ENCODE data around the gene TPP2.

DNA sequence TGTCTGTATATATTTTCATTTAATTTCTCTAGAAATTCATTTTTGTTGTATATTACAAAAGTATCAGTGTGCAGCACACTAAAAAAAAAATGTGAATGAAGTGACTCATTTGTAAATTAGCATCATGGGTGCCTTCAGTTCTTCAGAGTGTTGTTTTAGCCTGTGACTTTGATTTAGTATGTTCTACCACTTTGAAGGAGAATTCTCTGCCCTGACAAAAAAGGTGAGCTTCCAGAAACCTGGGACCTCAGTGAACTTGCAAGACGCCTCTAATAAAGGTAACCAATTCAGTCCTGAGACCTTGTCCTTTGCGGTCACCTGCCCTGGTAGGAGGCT, 95.7 kb downstream of the TPP2 start:
- no peak for TF ChIP-seq EZH2 (IDR thresholded peaks at IDR 0.05; ENCODE audit: borderline replicate concordance)
- TF ChIP-seq, protein P1, sequence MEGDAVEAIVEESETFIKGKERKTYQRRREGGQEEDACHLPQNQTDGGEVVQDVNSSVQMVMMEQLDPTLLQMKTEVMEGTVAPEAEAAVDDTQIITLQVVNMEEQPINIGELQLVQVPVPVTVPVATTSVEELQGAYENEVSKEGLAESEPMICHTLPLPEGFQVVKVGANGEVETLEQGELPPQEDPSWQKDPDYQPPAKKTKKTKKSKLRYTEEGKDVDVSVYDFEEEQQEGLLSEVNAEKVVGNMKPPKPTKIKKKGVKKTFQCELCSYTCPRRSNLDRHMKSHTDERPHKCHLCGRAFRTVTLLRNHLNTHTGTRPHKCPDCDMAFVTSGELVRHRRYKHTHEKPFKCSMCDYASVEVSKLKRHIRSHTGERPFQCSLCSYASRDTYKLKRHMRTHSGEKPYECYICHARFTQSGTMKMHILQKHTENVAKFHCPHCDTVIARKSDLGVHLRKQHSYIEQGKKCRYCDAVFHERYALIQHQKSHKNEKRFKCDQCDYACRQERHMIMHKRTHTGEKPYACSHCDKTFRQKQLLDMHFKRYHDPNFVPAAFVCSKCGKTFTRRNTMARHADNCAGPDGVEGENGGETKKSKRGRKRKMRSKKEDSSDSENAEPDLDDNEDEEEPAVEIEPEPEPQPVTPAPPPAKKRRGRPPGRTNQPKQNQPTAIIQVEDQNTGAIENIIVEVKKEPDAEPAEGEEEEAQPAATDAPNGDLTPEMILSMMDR (IDR thresholded peaks at IDR 0.05; ENCODE audit: poor library complexity): no peak
